Hypothalamus (tissue), 51 donors: ENCODE data around the gene KMT2E.

ENCODE experiments used
- DNase-seq, 51 donors: peaks; one replicate each; lab custom pipeline; 2025; lab: John Stamatoyannopoulos, UW

The KMT2E gene

GRCh38 chr7:105118612-105119600 lies 104.9 kb downstream of the KMT2E start:
- peak in 1 of 51 donors; percentile 10 for DNase-seq

DNA sequence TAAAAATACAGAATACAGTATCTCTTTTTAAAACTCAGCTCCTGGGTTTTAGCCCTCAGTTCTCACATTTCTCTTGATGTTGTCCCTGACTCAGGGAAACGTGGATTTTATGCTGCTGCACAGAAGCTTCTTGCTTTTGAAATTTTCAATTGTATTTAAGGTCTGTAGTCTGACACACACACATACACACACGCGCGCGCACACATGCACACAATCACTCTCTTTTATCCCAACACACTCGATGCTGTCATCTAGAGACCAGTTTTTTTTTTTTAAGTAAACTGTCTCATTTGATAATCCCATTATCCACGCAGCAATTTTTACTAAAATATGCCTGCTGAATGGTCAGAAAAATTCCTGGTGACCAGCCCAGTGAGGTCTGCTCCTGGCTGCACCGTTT lies 108.6 kb downstream of the KMT2E start:
- DNase-seq, result peak in 7 of 51 donors; percentile 13 to 39 (median 18)

DNA sequence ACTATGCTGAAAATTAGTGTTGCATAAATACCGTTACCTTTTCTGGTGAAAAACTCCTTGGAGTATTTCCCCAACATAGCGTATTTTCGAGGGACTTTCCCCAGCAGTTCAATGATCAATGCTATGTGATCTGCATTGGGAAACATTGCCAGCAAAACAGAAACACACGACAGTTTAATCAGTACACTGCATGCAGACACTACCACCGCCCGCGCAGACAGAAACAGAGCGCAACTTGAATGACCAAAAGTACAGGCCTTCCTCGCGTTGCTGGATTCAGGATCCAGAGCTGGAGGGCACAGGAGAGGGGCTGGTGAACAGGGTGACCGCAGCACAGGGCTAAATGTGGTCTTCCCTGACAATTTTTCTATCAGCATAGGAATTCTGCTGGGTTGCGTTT lies 111.7 kb downstream of the KMT2E start:
- no peak for DNase-seq

GRCh38 chr7:105126436-105126975 lies 112.5 kb downstream of the KMT2E start:
- no peak for DNase-seq

- DNase-seq, result no peak
Measured at GRCh38 chr7:105127179-105127578, 113.2 kb downstream of the KMT2E start.

GRCh38 chr7:105130048-105130447 lies 116.0 kb downstream of the KMT2E start:
- peak in 9 of 51 donors; percentile 6 to 59 (median 32) for DNase-seq

DNA sequence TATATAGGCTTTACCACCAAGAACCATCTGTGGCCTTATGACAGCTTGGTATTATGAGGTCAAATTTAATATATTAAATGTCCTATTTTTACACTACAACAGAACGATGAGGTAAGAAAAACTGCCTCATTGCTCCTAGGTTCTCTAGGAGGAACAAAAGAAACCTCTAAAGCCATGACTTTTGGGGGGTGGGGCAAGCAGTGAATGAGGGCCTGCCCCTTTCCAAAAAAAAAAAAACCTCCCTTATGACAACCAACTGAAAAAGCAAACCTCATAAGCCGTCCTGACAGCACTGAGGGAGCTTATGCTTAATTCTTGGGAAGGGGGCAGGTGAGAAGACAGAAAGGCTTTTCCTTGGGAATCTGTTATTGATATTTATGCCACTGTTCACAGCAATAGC lies 116.6 kb downstream of the KMT2E start:
- DNase-seq, result no peak

DNA sequence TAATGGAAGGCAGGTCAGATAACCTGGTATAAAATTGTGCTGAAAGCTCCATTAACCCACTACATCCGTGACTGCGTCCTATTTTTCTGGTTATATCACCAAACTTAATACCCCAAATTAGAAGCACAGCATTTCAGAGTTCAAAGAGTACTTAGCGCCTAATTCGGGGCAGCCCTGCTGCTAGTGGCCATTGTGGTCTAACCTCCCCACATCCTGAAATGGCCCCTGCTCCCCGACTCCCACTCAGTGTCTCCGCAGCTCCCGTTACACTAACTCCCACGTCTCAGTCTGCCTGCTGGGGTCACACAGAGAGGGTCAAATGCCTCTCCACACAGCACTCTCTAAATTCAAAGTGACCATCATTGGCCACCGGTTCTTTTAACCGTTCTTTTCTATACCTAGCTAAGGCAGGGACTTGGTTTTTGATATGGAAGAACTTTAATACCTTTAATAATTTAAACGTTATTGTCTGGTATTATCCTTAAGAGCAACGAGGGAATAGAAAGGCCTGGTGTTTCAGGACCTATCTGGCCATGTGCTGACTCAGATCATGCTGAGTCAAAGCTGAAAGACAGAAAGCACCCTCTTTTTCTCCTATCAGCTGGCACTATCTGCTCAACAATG lies 117.1 kb downstream of the KMT2E start:
- DNase-seq, result no peak

DNA sequence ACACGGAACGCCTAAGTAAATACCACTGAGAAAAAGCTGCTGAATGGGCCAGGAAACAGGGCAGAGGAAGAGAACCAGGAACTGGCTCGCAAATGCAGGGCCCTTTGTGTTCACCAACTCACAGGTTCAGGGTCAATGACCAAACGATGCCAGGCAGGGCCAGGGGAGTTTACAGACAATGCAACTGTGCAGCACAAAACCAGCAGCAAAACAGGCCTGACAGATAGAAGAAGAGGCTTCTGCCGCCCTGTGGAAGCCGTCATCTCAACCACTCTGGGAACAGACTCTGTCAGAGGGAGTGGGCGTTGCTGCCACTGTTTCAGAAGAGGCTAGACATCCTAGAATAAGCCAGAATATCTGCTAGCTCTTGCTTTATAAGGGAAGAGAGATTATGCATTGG lies 117.9 kb downstream of the KMT2E start:
- DNase-seq, result peak in 5 of 51 donors; percentile 15 to 61 (median 21)

- DNase-seq, result no peak
Measured at GRCh38 chr7:105132335-105132734, 118.3 kb downstream of the KMT2E start.

DNA sequence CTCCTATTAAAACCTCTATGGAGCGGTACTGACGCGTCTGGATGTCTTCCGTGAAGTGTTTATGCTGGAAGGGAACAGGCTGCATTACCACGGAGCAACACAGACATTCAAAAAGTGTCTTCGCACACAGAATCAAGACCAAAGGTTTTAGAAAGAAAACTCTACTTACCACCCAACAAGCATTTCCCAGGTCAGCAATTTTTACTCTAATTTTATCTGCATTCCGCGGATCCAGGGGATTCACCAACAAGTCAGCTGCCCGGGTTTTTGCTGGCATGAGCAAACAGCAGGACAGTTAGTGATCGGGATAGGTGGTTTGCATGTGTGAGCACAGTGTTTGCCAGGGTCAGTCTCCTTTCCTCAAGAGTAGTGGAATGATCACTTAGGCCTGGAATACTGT lies 118.8 kb downstream of the KMT2E start:
- DNase-seq, result no peak

- peak in 1 of 51 donors; percentile 29 for DNase-seq
Measured at GRCh38 chr7:105133358-105133757, 119.4 kb downstream of the KMT2E start.

DNA sequence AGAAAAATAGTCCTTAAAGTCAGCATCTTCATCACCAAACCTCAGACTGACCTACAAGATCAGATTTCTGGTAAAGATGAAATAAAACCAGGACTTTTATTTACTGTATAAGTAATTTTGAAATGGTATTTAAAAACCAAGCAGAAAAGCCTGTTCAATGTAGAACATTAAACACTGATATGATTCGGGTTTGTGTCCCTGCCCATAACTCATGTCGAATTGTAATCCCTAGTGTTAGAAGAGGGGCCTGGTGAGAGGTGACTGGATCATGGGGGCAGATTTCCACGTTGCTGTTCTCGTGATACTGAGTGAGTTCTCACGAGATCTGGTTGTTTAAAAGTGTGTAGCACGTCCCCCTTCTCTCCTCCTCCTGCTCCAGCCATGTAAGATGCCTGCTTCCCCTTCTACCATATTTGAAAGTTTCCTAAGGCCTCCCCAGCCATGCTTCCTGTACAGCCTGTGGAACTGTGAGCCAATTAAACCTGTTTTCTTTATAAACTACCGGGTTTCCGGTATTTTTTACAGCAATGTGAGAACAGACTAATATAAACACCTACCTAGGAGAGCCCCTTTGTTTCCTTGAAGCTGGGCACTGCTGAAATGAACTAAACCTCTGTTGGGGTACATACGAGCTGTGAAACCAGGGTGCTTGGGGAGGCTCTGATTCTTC lies 120.1 kb downstream of the KMT2E start:
- DNase-seq, result no peak

DNA sequence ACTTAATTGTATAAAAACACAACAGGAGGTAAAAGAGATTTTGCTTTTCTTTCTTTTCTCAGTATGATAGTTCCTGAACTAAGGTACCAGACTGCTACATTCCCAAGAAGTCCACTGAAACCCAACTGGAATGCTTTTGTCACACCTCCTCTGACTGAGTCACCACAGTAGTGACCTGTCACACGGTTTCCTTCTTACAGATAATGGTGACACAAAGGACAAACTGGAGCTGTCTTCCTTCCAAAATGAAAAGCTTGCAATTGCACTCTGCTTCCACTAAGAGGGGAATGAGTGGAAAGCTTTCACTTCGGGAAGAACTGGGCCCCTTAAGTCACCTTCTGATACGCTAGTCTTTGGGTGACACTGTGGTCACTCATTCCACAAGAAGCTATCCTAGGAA lies 122.2 kb downstream of the KMT2E start:
- no peak for DNase-seq

DNA sequence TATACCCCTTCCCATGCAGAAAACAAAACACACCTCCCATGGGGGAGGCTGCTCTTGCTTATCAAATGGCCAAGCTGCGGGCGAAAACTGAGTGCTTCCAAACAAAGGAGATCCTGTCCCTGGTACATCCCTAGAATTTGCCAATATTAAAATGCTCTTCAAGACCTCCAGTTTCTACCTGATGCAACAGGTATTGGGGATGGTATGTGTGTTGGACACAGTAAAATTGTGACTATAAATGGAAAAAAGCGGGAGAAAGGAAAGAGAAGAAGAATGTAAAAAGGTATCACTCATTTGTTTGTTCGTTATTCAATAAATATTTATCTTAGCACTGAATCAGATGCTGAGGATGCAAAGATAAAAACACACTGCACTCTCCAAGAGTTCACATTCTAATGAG lies 123.9 kb downstream of the KMT2E start:
- DNase-seq, result no peak

- no peak for DNase-seq
Measured at GRCh38 chr7:105139381-105139780, 125.4 kb downstream of the KMT2E start.

DNA sequence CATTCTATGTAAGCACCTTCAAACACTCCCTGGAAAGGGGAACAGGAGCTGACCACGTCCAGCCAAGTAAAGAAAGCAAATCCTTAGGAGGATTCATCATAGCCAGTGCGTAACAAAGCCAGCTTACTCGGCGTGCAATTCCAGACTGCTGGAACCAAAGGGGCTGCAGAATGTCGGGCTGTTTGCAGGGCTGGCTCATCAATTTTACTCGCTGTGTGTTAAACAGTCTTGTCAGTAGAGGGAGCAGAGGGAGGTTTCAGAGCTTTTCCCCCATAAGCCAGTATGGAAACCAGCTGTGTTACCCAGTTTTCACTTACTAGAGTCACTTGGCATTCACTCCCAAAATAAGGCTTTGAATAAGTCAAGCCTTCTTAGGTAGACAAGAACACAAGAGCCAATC lies 127.1 kb downstream of the KMT2E start:
- DNase-seq, result peak in 2 of 51 donors; percentile 19 to 38

DNA sequence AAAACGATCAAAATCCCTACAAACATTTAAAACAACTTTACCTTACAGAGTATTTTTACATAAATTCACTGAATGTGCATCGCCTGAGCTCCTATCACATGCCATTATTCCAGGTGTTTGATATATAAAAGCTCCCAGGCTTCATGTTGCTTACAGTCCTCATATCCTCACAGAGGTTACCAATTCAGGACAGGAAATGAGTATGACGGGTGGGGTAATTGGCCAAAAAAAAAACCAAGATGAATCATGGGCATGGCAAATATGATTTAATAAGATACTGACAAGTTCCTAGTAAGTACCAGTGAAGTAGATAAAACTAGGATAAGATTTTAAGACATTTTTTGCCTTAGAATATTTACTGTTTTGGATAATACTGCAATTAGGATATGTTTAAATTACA lies 135.8 kb downstream of the KMT2E start:
- no peak for DNase-seq

GRCh38 chr7:105151152-105151551 lies 137.1 kb downstream of the KMT2E start:
- no peak for DNase-seq

DNA sequence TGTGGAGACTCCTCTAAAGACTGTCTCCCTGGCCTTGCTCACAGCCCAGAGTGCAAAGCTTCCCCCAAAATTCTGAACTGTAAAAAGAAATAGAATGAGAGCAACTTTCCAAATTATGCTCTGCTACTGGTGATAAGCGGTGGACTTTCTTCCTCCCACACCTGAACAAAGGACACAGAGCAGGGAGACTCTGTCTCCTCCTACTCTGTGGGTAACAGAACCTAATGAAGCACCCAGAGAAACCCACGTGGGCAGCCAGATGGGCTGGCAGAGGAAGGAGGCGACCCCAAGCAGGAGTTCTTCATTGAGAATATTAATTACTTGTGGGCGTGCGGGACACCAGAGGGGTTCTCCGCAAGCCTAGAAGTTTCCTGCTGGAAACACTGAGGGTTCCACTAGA lies 139.5 kb downstream of the KMT2E start:
- DNase-seq, result no peak

DNA sequence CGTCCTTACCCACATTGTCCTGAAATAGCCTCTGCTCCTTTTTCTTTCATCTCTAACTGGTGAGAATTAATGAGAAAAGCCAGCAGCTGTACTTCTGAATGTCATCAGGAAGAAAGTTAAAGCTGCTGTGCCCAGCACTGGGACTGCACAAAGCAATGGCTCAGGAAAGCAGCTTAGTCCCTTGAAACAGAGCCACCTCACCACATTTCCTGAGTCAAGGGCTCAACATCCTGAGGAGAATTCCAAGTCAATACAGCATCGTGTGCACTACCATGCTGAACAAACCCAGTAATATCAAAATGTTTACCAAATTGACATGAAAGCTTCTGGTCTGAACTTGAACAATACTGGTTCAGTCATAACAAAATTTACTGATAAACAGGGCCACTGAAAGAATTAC lies 140.1 kb downstream of the KMT2E start:
- DNase-seq, result no peak
